BE2C (cell line): ENCODE measurements around the gene ZNF775.

Experiments
- DNase-seq: peaks from one replicate; pipeline ENCODE4 v3.0.0-alpha.2; 2020
- H3K27me3 ChIP-seq: fragments of 250-450 bp; sonication (Bioruptor Pico); 2 replicates; pipeline ENCODE4 v1.5.1; 2020; ENCODE audit warnings: mild to moderate bottlenecking
- H3K36me3 ChIP-seq: fragments of 250-450 bp; sonication (Bioruptor Pico); 2 replicates; pipeline ENCODE4 v1.5.1; 2020; ENCODE audit warnings: mild to moderate bottlenecking
- H3K4me1 ChIP-seq: fragments of 250-450 bp; sonication (Bioruptor Pico); 2 replicates; pipeline ENCODE4 v1.5.1; 2020
- H3K4me3 ChIP-seq: 2 replicates; pipeline ENCODE4 v1.5.1; 2011; ENCODE audit warnings: low read depth, low read length
- H3K9me3 ChIP-seq: fragments of 250-450 bp; sonication (Bioruptor Pico); 2 replicates; pipeline ENCODE4 v1.5.1; 2020
- CTCF ChIP-seq: IDR thresholded peaks from 2 replicates; pipeline ENCODE4 v1.5.1; 2012; ENCODE audit warnings: mild to moderate bottlenecking, low read depth, low read length

The ZNF775 gene

GRCh38 chr7:150358988-150359621 is 20.0 kb upstream of the ZNF775 start:
- no peak for TF ChIP-seq CTCF
- Histone ChIP-seq H3K27me3 (no peaks in the 10 kb centered on the region), H3K36me3 (no peaks in the 10 kb centered on the region), H3K9me3 (no peaks in the 10 kb centered on the region), H3K4me3 (no peak overlapping the region), H3K4me1 (peaks cover 10% of the 10 kb centered on the region)
- no peak for DNase-seq

- H3K36me3 ChIP-seq: no peaks in the 10 kb centered on the region
- no peak for DNase-seq
- peaks cover 10% of the 10 kb centered on the region for H3K4me1 ChIP-seq
- no peaks in the 10 kb centered on the region for H3K9me3 ChIP-seq
- no peaks in the 10 kb centered on the region for H3K27me3 ChIP-seq
- H3K4me3 ChIP-seq: no peak overlapping the region
- TF ChIP-seq CTCF: no peak
Measured at GRCh38 chr7:150359622-150360362, 19.3 kb upstream of the ZNF775 start.

GRCh38 chr7:150360363-150361058 is 18.6 kb upstream of the ZNF775 start:
- H3K4me3 ChIP-seq: no peak overlapping the region
- H3K27me3 ChIP-seq: no peaks in the 10 kb centered on the region
- H3K4me1 ChIP-seq: peaks cover 10% of the 10 kb centered on the region
- no peak for TF ChIP-seq CTCF
- no peak for DNase-seq
- no peaks in the 10 kb centered on the region for H3K9me3 ChIP-seq
- H3K36me3 ChIP-seq: no peaks in the 10 kb centered on the region

DNA sequence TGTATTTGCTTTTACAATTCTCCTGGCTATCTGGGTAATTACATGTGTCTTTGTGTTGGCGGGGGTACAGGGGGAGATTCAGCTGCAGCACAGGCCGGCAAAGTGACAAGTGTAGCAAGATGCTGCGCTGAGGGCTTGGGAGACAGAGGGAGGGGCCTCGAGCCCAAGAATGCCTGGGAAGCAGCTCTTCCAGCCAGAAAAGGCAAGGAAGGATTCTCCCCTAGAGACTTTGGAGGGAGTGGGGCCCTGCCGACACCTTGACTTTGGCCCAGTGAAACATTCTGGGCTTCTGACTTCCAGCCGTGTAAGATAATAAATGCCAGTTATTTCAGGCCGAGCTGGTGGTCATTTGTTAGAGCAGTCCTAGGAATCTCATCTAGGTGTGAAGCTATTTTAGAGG is 17.7 kb upstream of the ZNF775 start:
- TF ChIP-seq CTCF: no peak
- no peaks in the 10 kb centered on the region for H3K9me3 ChIP-seq
- H3K36me3 ChIP-seq: no peaks in the 10 kb centered on the region
- no peak for DNase-seq
- peaks cover 10% of the 10 kb centered on the region for H3K4me1 ChIP-seq
- H3K4me3 ChIP-seq: no peak overlapping the region
- no peaks in the 10 kb centered on the region for H3K27me3 ChIP-seq

GRCh38 chr7:150361807-150362621 is 17.1 kb upstream of the ZNF775 start:
- Histone ChIP-seq H3K4me3 (no peak overlapping the region), H3K4me1 (peaks cover 6% of the 10 kb centered on the region), H3K27me3 (no peaks in the 10 kb centered on the region), H3K9me3 (no peaks in the 10 kb centered on the region), H3K36me3 (no peaks in the 10 kb centered on the region)
- DNase-seq: no peak
- TF ChIP-seq CTCF: no peak
